HL-60 (cell line): Measurements from ENCODE around the gene LAMC3.

Experiments
- GABPA ChIP-seq: IDR thresholded peaks from 2 replicates; pipeline ENCODE4 v1.6.1; 2012; ENCODE audit warnings: low read depth
- POLR2AphosphoS5 ChIP-seq: IDR thresholded peaks from 2 replicates; pipeline ENCODE4 v1.6.1; 2012; ENCODE audit warnings: low read depth
- REST ChIP-seq: IDR thresholded peaks from 2 replicates; pipeline ENCODE4 v1.6.1; 2012; ENCODE audit warnings: low read depth; ENCODE audit not compliant: insufficient replicate concordance
- TF ChIP-seq, protein P1 (sequence below): IDR thresholded peaks from one replicate; pipeline ENCODE4 v1.5.1; 2011; ENCODE audit warnings: low read length, control low read depth, inconsistent platforms; ENCODE audit not compliant: insufficient read depth

DNA sequence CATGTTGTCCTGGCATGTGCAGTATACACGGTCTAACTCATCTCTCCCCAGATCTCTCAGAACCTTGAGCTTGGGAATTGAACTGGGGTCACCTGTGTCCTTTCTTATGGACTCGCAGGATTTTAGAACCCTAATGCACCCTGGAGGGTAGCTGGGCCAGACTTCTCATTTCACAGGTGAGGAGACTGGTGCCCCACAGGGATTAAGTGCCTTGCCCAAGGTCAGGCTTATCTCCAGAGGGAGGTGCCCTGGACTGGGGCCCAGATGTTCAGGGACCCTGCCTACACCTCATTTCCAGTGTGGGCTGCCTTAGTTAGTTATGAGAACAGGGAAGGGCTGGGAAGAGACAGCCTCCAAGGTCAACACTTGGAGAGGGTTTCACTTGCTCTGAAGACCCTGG is 112.4 kb downstream of the LAMC3 start:
- TF ChIP-seq, protein P1, sequence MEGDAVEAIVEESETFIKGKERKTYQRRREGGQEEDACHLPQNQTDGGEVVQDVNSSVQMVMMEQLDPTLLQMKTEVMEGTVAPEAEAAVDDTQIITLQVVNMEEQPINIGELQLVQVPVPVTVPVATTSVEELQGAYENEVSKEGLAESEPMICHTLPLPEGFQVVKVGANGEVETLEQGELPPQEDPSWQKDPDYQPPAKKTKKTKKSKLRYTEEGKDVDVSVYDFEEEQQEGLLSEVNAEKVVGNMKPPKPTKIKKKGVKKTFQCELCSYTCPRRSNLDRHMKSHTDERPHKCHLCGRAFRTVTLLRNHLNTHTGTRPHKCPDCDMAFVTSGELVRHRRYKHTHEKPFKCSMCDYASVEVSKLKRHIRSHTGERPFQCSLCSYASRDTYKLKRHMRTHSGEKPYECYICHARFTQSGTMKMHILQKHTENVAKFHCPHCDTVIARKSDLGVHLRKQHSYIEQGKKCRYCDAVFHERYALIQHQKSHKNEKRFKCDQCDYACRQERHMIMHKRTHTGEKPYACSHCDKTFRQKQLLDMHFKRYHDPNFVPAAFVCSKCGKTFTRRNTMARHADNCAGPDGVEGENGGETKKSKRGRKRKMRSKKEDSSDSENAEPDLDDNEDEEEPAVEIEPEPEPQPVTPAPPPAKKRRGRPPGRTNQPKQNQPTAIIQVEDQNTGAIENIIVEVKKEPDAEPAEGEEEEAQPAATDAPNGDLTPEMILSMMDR: no peak
- TF ChIP-seq GABPA (no peak), POLR2AphosphoS5 (no peak), REST (no peak)
